Head of caudate nucleus (tissue), 42 donors: ENCODE data around the gene HNRNPA3.

ENCODE experiments used
- DNase-seq, 42 donors: peaks; one replicate each; pipeline versions ENCODE4 v3.0.0 to v3.0.0-alpha.2; 2020 to 2021; ENCODE audit warnings: mixed read lengths in 7 of 42
- intact Hi-C: fragments of 100-400 bp; cut with DNase I; formaldehyde crosslinking; loops from one replicate; pipeline ENCODE4 v1.15.0; 2022

HNRNPA3 gene

GRCh38 chr2:177247693-177248262 lies 35.2 kb downstream of the HNRNPA3 start:
- DNase-seq: no peak
- intact Hi-C loops: no loop called here

GRCh38 chr2:177249038-177249437 lies 36.4 kb downstream of the HNRNPA3 start:
- DNase-seq: no peak
- intact Hi-C loops: no loop called here

- DNase-seq: no peak
- intact Hi-C loops: no loop called here
Measured at GRCh38 chr2:177250461-177250860, 37.9 kb downstream of the HNRNPA3 start.

- no peak for DNase-seq
- intact Hi-C loops: no loop called here
Measured at GRCh38 chr2:177251165-177251542, 38.6 kb downstream of the HNRNPA3 start.

- DNase-seq: no peak
- intact Hi-C loops: no loop called here
Measured at GRCh38 chr2:177252808-177253531, 40.4 kb downstream of the HNRNPA3 start.

- intact Hi-C loops: no loop called here
- no peak for DNase-seq
Measured at GRCh38 chr2:177253704-177254103, 41.1 kb downstream of the HNRNPA3 start.

GRCh38 chr2:177254433-177255226 lies 42.0 kb downstream of the HNRNPA3 start:
- peak in 38 of 42 donors; percentile 25 to 88 (median 56) for DNase-seq
- intact Hi-C loops: no loop called here

- intact Hi-C loops: no loop called here
- no peak for DNase-seq
Measured at GRCh38 chr2:177255227-177255601, 42.6 kb downstream of the HNRNPA3 start.

GRCh38 chr2:177256026-177256425 lies 43.4 kb downstream of the HNRNPA3 start:
- intact Hi-C loops: no loop called here
- no peak for DNase-seq

- intact Hi-C loops: no loop called here
- no peak for DNase-seq
Measured at GRCh38 chr2:177256695-177257094, 44.1 kb downstream of the HNRNPA3 start.

GRCh38 chr2:177257471-177257870 lies 44.9 kb downstream of the HNRNPA3 start:
- no peak for DNase-seq
- intact Hi-C loops: no loop called here

- DNase-seq: no peak
- intact Hi-C loops: no loop called here
Measured at GRCh38 chr2:177258059-177258458, 45.5 kb downstream of the HNRNPA3 start.

- intact Hi-C loops: loop anchor here (5.0 to 10.0 kb wide), 2 partner anchors 93 to 134 kb away; partner anchors contain the start of gene AGPS
- no peak for DNase-seq
Measured at GRCh38 chr2:177260379-177260778, 47.8 kb downstream of the HNRNPA3 start.

- no peak for DNase-seq
- intact Hi-C loops: loop anchor here (5.0 to 10.0 kb wide), 2 partner anchors 94 to 133 kb away; partner anchors contain the start of gene AGPS
Measured at GRCh38 chr2:177261116-177262060, 48.8 kb downstream of the HNRNPA3 start.

- intact Hi-C loops: loop anchor here (5.0 to 10.0 kb wide), 2 partner anchors 95 to 133 kb away; partner anchors contain the start of gene AGPS
Measured at GRCh38 chr2:177262092-177262491, 49.5 kb downstream of the HNRNPA3 start.

GRCh38 chr2:177262958-177263450 lies 50.4 kb downstream of the HNRNPA3 start:
- intact Hi-C loops: loop anchor here (5.0 to 10.0 kb wide), 2 partner anchors 96 to 132 kb away; partner anchors contain the start of gene AGPS
- DNase-seq: no peak

More at GRCh38 chr2:177262092-177262491, 49.5 kb downstream of the HNRNPA3 start:
- no peak for DNase-seq

GRCh38 chr2:177263451-177264208 lies 51.0 kb downstream of the HNRNPA3 start:
- peak; percentile 92 to 99 (median 97) for DNase-seq

More at GRCh38 chr2:177263451-177264208, 51.0 kb downstream of the HNRNPA3 start:
- intact Hi-C loops: loop anchor here (1.0 to 10.0 kb wide), 4 partner anchors 51 to 131 kb away; partner anchors contain the start of genes AGPS and HNRNPA3
